HG02763 (cell line): Measurements from ENCODE around the gene DIAPH2.
A peak's percentile ranks its signal among the peaks of the same experiment; 100 is the strongest.

ENCODE experiments used
- ATAC-seq: cut with Tn5 transposase; IDR thresholded peaks from one replicate; pipeline ENCODE4 v1.9.1; 2021; ENCODE audit warnings: mild to moderate bottlenecking, moderate library complexity; ENCODE audit not compliant: unreplicated experiment

The DIAPH2 gene

DNA sequence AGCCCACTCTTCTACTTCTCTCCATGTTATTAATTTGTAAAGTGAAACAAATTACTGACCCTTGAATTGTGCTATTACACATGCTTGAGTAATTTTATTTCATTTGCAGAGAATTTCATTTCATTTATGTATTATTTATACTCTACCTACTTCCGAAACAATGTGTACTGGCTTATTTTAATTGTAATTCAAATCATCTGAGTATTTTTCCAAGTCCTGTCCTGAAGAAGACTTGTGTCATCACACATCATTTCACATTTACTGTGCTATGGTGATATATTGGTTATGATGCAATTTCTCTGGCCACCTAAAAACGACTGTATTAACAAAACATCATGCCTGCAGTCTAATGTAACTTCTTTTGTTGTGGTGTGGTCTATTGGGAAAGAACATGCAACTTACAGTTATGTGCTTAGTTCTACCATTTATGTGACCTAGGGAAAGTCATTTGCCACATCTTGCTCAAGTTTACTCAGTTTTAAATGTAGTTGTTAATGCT, 583.6 kb downstream of the DIAPH2 start:
- no peak for ATAC-seq

- ATAC-seq, result no peak
Observed at GRCh38 chrX:97284531-97284930, 599.9 kb downstream of the DIAPH2 start.

DNA sequence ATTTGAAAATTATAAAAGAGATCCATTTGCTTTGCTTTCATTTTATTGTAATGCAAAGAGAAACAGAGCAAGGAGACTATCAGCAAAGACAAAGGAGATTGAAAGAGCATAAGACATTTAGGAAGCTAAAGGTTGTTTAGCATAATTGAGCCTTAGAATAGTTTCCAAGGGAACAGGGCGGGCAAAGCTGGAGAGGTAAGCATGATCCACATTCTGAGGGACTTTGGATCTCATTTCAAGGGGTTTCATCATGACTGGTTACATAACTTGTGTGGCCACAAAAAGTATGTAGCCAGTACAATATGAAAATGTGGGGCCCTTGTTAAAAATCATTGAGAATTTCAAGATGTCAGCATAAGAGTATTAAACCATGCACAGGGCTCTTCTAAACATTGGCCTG, 605.6 kb downstream of the DIAPH2 start:
- no peak for ATAC-seq

GRCh38 chrX:97294041-97294440, 609.4 kb downstream of the DIAPH2 start:
- ATAC-seq, result no peak

GRCh38 chrX:97295954-97296353, 611.3 kb downstream of the DIAPH2 start:
- no peak for ATAC-seq

DNA sequence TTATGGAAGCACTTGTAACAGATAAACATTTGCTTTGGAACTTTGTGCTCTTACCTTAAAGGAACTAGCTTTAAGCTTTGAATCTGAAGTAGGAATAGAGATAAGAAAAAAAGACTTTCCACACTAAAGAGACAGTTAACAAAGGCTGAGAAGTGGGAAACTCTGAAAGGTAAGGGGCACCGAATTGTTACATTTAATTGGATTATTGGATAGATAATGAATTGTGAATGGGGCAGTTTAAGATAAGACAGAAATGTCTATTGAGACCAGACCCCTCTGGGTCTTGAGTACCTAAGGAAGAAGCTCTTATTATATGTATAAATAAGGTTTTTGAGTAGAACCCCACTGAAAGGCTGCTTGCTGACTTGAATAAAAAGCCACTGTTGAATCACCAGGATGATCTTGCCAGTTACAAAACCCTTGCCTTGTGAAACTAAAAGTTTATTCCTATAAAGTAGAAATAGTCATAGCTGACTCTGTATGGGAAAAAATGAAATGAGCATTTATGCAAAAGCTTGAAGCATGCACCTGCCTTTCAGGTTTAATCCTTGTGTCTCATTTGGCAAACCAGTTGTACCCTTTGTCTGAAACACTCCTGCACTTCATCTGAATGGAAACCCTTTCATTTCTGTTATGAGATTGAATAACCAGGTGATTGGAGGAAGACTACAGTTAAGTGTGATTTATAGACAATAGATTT, 622.3 kb downstream of the DIAPH2 start:
- no peak for ATAC-seq

DNA sequence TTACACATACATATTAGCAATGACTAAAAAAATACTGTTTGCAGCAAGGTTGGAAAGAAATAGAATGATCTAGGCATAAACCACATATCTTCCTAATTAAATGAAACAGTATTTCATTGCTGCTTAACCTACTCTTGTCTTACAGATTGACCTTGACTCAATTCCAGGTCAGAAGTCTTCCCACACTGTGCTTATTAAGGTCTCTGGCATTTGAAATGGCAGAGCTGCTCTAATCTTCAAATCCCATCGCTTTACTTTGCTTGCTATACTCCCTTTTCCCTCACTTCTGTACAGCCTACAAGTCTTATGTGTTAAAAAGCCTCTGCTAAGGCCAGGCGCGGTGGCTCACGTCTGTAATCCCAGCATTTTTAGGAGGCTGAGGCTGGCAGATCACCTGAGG, 623.5 kb downstream of the DIAPH2 start:
- ATAC-seq, result no peak

GRCh38 chrX:97309487-97310116, 625.0 kb downstream of the DIAPH2 start:
- no peak for ATAC-seq

DNA sequence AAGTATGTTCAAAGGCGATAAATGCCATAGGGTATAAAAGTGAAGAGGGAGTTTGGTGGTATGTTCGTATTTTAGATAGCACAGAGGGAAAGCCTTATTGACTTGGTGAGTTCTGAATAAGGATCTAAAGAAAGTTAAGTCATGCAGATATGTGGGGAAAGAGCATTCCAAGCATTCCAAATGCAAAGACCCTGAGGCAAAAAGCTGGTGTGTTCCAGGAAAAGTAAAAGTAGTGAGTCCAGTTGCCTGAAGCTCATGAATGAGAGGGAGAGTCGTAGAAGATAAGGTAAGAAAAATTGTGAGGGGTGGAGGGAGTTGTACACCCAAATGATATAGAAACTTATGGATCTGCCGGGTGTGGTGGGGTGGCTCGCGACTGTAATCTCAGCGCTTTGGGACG, 625.7 kb downstream of the DIAPH2 start:
- ATAC-seq, result no peak

GRCh38 chrX:97311066-97311778, 626.6 kb downstream of the DIAPH2 start:
- no peak for ATAC-seq

DNA sequence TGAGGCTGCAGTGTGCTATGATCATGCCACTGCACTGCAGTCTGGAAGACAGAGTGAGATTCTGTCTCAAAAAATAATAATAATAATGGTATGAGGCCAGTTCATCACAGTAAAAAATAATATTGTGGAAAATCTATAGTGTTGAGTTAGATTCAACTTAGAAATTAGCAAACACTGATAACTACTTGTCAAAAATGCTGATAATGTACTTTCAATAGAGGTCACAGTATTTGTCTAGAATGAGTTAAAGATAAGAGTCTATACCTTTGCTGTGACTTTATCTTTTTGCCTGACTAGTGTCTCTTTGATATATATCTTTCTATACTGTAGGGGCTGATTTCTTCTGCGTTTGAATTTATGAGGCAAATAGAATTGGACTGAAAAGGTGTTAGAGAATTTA, 629.7 kb downstream of the DIAPH2 start:
- ATAC-seq, result no peak

GRCh38 chrX:97315939-97316338, 631.3 kb downstream of the DIAPH2 start:
- no peak for ATAC-seq

DNA sequence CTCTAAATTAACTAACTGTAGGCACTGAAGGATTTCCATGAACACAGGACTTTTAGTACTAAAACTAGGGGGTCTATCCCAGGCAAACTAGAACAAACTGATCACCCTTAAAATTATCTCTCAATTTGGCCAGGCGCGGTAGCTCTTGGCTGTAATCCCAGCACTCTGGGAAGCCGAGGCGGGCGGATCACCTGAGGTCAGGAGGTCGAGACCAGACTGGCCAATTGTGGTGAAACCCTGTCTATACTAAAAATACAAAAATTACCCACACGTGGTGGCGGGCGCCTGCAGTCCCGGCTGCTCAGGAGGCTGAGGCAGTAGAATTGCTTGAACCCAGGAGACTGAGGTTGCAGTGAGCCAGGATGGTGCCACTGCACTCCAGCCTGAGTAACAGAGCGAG, 635.7 kb downstream of the DIAPH2 start:
- no peak for ATAC-seq

DNA sequence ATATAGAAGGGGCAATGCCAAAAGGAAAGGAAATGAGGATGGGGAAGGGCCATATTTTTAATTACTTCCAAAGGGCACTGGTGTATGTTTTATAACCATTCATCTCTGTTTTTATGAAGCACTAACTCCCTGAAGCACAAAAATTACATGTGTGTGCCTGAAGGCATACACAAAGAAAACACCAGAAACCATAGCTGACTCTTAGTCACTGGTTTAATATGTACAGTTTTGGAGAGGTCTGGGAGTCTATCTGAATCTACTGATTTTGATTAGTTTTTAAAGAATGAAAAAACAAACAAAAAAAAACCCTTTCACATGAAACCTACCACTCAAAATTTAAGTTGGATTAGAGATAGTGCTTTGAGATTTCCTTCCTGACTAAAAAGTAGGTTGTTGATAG, 637.8 kb downstream of the DIAPH2 start:
- ATAC-seq, result no peak

DNA sequence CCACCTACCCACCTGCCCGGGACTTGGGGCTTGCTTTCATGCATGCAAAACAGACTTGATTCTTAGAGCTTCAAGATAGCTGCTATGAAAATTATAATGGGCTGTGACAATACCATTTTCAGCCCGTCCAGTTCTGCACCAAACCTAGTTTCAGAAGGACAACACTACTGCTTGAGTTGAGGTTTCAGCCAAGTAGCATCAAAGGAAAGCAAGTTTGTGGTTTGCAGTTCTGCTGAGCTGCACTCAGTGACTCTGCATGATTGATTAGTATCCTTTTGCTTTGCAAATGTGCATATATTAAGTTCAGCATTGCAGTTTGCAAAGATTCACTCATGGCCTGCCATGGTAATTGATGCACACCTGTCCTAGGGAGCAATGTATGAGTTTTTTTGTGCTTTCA, 641.8 kb downstream of the DIAPH2 start:
- ATAC-seq, result peak; percentile 97

- no peak for ATAC-seq
Observed at GRCh38 chrX:97328853-97329390, 644.3 kb downstream of the DIAPH2 start.

GRCh38 chrX:97330151-97330550, 645.5 kb downstream of the DIAPH2 start:
- peak; percentile 40 for ATAC-seq

GRCh38 chrX:97332963-97333362, 648.3 kb downstream of the DIAPH2 start:
- ATAC-seq, result no peak

DNA sequence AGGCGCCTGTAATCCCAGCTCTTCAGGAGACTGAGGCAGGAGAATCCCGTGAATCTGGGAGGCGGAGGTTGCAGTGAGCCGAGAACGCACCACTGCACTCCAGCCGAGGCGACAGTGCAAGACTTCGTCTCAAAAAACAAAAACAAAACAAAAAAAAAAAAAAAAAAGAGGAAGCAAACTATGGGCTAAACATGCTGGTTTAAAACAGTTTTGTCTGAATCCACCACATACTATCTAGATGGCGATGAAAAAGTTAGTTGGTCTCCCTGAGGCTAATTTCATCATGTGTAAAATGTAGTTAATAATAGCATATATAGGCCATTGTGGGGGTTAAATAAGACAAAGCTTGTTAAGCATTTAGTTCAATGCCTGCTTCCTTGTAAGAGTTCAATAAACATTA, 650.2 kb downstream of the DIAPH2 start:
- ATAC-seq, result no peak

DNA sequence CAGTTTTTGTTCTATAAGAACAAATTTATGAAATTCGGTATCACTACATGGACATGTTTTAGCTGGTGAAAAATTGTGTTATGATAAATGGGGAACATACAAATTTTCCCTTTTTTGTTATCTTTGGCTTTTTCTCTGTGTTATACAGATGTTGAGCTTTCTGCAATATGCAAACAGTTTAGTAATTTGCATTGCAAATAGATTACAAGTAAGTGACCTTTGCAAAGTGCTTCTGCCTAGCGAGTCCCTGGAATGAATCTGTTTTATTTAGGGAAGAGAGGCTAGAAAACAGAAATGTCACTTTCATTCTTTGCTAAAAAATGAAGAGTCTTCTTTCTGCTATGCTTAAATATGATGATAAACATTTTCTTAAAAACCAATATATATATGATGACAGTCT, 660.1 kb downstream of the DIAPH2 start:
- ATAC-seq, result no peak

- ATAC-seq, result no peak
Observed at GRCh38 chrX:97358941-97359340, 674.3 kb downstream of the DIAPH2 start.

DNA sequence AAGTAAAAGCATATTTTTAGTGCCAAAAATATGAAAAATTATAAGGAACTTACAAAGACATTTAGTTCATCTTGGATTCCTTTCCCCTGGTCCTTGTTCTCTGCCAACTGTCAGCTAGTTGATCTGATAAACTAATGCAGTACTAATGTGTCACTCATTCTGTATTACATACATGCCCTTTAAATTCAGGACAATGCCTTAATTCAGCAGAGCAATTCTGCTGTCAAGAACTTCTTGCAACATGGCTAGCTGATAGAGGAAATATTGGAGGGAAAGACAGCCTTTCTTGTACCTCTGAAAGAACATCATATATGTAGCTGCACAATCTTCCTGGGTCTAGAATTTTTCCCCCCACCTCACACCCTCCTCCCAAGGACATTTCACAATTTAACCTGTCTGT, 679.2 kb downstream of the DIAPH2 start:
- ATAC-seq, result no peak
